ENCODE data around the gene KLHDC1. TPM values are rescaled to one million over a fixed set of nuclear protein-coding genes. Genes with fewer than 3 reads are reported as not detected.

Gene KLHDC1
- polyA plus RNA-seq, 3 donors: 0.92 to 1.6 (median 1.5) TPM

DNA sequence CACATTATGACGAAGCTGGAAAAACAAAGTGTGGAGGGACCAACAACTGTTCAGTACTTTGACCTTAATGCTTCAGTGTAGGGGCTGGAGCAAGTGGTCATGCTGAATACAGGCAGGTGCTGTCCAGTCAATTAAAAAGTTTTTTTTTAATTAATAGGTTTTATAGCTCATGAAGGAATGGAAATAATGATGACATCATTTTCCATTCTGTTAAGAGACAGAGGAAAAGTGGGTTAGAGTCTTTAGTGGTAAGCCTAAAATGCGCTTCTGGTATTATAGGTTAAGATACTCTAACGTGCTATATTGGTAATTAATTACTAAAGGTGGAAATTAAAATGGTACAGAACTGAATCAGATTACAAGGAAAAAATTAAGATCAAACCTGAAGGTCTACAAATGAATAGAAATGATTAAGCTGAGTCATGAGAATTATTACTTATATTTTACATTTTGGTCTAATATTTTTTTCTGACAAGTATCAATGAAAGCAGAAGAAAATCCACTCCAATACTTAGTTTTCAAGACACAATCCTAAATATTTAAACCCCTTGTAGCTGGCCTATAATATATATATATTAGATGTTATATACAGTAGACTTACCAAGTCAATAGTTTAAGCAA, 90.6 kb downstream of the KLHDC1 start:
- Mint-ChIP-seq H3K4me1 (no peaks in the 10 kb centered on the region), H3K36me3 (peaks cover 81 to 92% of the 10 kb centered on the region in 2 donors), H3K27me3 (ENCODE audit: low read depth in 3 of 3) (no peaks in the 10 kb centered on the region), H3K27ac (no peak overlapping the region), H3K9me3 (peaks cover 0 to 1% (median 0%) of the 10 kb centered on the region in 7 donors), H3K4me3 (no peak overlapping the region)
- H3K36me3 ChIP-seq (replicated peaks in 1 of 2; ENCODE audit: control insufficient read depth in 1 of 2, insufficient read depth in 2 of 2, low read length in 2 of 2): peaks cover 98 to 100% of the 10 kb centered on the region in 2 donors
- intact Hi-C loops (cut with micrococcal nuclease): no loop called here
- no peak overlapping the region for H3K27ac ChIP-seq (ENCODE audit: low read depth in 1 of 2, low read length in 2 of 2)
- no peaks in the 10 kb centered on the region for H3K27me3 ChIP-seq (ENCODE audit: control insufficient read depth in 2 of 2, insufficient read depth in 2 of 2, low read length in 2 of 2)
- no peak overlapping the region for H3K4me2 ChIP-seq (replicated peaks; ENCODE audit: extremely low read depth, low read length, poor library complexity, severe bottlenecking)
- H3K9me3 ChIP-seq (replicated peaks in 1 of 2; ENCODE audit: control insufficient read depth in 1 of 2, insufficient read depth in 1 of 2, low read length in 2 of 2): no peaks in the 10 kb centered on the region
- WGBS (ENCODE audit: insufficient coverage): 100% methylated on average over 1 of the region's 3 CpGs
- no peak overlapping the region for H3K9ac ChIP-seq (ENCODE audit: insufficient read depth, low read length, poor library complexity, severe bottlenecking)
- TF ChIP-seq, protein P1, sequence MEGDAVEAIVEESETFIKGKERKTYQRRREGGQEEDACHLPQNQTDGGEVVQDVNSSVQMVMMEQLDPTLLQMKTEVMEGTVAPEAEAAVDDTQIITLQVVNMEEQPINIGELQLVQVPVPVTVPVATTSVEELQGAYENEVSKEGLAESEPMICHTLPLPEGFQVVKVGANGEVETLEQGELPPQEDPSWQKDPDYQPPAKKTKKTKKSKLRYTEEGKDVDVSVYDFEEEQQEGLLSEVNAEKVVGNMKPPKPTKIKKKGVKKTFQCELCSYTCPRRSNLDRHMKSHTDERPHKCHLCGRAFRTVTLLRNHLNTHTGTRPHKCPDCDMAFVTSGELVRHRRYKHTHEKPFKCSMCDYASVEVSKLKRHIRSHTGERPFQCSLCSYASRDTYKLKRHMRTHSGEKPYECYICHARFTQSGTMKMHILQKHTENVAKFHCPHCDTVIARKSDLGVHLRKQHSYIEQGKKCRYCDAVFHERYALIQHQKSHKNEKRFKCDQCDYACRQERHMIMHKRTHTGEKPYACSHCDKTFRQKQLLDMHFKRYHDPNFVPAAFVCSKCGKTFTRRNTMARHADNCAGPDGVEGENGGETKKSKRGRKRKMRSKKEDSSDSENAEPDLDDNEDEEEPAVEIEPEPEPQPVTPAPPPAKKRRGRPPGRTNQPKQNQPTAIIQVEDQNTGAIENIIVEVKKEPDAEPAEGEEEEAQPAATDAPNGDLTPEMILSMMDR (IDR thresholded peaks at IDR 0.05): no peak
- no peaks in the 10 kb centered on the region for H3K79me2 ChIP-seq (ENCODE audit: insufficient read depth, low read length)
- H3K4me3 ChIP-seq (replicated peaks in 1 of 3; ENCODE audit: low read depth in 2 of 3, low read length in 3 of 3): no peak overlapping the region
- H3K4me1 ChIP-seq (ENCODE audit: control insufficient read depth in 1 of 2, insufficient read depth in 2 of 2, low read length in 2 of 2): no peaks in the 10 kb centered on the region
- H2AFZ ChIP-seq (ENCODE audit: insufficient read depth, low read depth, low read length, poor library complexity, severe bottlenecking): no peak overlapping the region
- DNase-seq: no peak
- H4K20me1 ChIP-seq (ENCODE audit: insufficient read depth, low read length): no peaks in the 10 kb centered on the region

DNA sequence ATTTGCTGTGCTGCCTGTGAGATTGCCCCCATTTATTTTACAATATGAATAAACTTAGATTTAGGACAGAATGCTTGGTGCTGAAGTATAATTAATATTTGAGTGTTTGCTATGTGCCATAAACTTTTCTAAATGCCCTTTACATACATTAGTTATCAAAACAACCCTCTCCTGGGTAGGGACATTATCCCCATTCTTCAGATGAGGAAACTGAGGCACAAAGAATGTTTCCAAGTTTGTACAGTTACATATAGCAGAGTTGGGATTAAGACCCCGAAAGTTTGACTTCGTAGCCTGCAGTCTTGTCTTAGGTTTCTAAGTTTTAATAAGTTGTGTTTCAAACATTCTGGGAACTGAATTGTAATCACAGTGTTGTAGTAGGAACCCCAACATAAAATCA, 93.4 kb downstream of the KLHDC1 start:
- H4K20me1 ChIP-seq (ENCODE audit: insufficient read depth, low read length): no peaks in the 10 kb centered on the region
- TF ChIP-seq, protein P1 (IDR thresholded peaks at IDR 0.05): no peak
- Mint-ChIP-seq H3K27me3 (ENCODE audit: low read depth in 3 of 3) (no peaks in the 10 kb centered on the region), H3K4me1 (no peaks in the 10 kb centered on the region), H3K27ac (no peak overlapping the region), H3K4me3 (no peak overlapping the region), H3K36me3 (peaks cover 80 to 93% of the 10 kb centered on the region in 2 donors), H3K9me3 (peaks cover 0 to 1% (median 0%) of the 10 kb centered on the region in 7 donors)
- H3K9ac ChIP-seq (ENCODE audit: insufficient read depth, low read length, poor library complexity, severe bottlenecking): no peak overlapping the region
- no peak overlapping the region for H3K4me2 ChIP-seq (replicated peaks; ENCODE audit: extremely low read depth, low read length, poor library complexity, severe bottlenecking)
- H3K79me2 ChIP-seq (ENCODE audit: insufficient read depth, low read length): no peaks in the 10 kb centered on the region
- no peak overlapping the region for H2AFZ ChIP-seq (ENCODE audit: insufficient read depth, low read depth, low read length, poor library complexity, severe bottlenecking)
- H3K9me3 ChIP-seq (replicated peaks in 1 of 2; ENCODE audit: control insufficient read depth in 1 of 2, insufficient read depth in 1 of 2, low read length in 2 of 2): no peaks in the 10 kb centered on the region
- H3K4me3 ChIP-seq (replicated peaks in 1 of 3; ENCODE audit: low read depth in 2 of 3, low read length in 3 of 3): no peak overlapping the region
- H3K4me1 ChIP-seq (ENCODE audit: control insufficient read depth in 1 of 2, insufficient read depth in 2 of 2, low read length in 2 of 2): no peaks in the 10 kb centered on the region
- peaks cover 100% of the 10 kb centered on the region in 2 donors for H3K36me3 ChIP-seq (replicated peaks in 1 of 2; ENCODE audit: control insufficient read depth in 1 of 2, insufficient read depth in 2 of 2, low read length in 2 of 2)
- H3K27ac ChIP-seq (ENCODE audit: low read depth in 1 of 2, low read length in 2 of 2): no peak overlapping the region
- no CpG with 5 or more reads among the region's 2 CpGs for WGBS (ENCODE audit: insufficient coverage)
- H3K27me3 ChIP-seq (ENCODE audit: control insufficient read depth in 2 of 2, insufficient read depth in 2 of 2, low read length in 2 of 2): no peaks in the 10 kb centered on the region
- intact Hi-C loops (cut with micrococcal nuclease): no loop called here
- no peak for DNase-seq

Data from CD14-positive monocyte (primary cell).